K562 (cell line): ENCODE measurements around the gene HCN3. TPM values are rescaled to one million over a fixed set of nuclear protein-coding genes. Genes with fewer than 3 reads are reported as not detected.
"Not testable (repeated sequence)": the region's sequence is repeated elsewhere in the genome, so short reads cannot be mapped to it uniquely, and the experiment has no call there.

Experiments used
- ATAC-seq: fragments of 200-7000 bp; cut with Tn5 transposase; 3 replicates; pipeline ENCODE4 v1.9.1; 2020; ENCODE audit warnings: moderate library complexity
- BruUV-seq: library from RNA; stranded (reverse); fragments of 400-500 nt; replicated peaks from 2 replicates; lab custom pipeline; 2021; lab: Mats Ljungman, UMichigan
- CTCF ChIA-PET: fragments of 300-600 bp; formaldehyde crosslinking; extraction: SDS; loops from one replicate; lab custom pipeline; 2021; ENCODE audit warnings: low intra/inter-chr PET ratio; lab: Yijun Ruan, JAX
- POLR2A ChIA-PET: fragments of 300-600, 350-650 bp; sonication (Branson Sonifier 250); formaldehyde crosslinking; extraction: SDS; loops from one replicate; lab custom pipeline; 2021; ENCODE audit warnings: antibody characterized with exemption, inconsistent platforms; lab: Yijun Ruan, JAX
- DNase-seq, 4 experiments: peaks; one replicate each; pipeline versions ENCODE4 v3.0.0 to v3.0.0-alpha.2; 2011 to 2018; ENCODE audit warnings: low spot score in 3 of 4, mixed read lengths in 3 of 4; ENCODE audit errors: extremely low read depth in 1 of 4
- FAIRE-seq: peaks from 2 replicates; lab custom pipeline; 2011; peaks lifted over from hg19 to GRCh38; lab: Jason Lieb, UNC
- H2AFZ ChIP-seq: 2 replicates; pipeline ENCODE4 v1.6.0; 2011; ENCODE audit warnings: low read depth, low read length, control low read depth, inconsistent platforms
- H3K27ac ChIP-seq: fragments of 200-600 bp; 3 replicates; pipeline ENCODE4 v1.8.0; 2011; ENCODE audit warnings: low read depth, mild to moderate bottlenecking, control low read depth, inconsistent platforms, low read length, moderate library complexity, mixed read lengths; ENCODE audit errors: extremely low read depth
- H3K27me3 ChIP-seq, 2 experiments: fragments of 300-600 bp in 1 of 2; 2 replicates in 1 of 2; 3 replicates in 1 of 2; pipeline versions ENCODE4 v1.6.0 to v1.8.0; 2011; ENCODE audit warnings: inconsistent platforms in 2 of 2, low read length in 2 of 2, mild to moderate bottlenecking in 1 of 2, mixed read lengths in 1 of 2, moderate library complexity in 1 of 2; ENCODE audit not compliant: control insufficient read depth in 2 of 2, insufficient read depth in 2 of 2
- H3K36me3 ChIP-seq: fragments of 300-600 bp; 3 replicates; pipeline ENCODE4 v1.8.0; 2011; ENCODE audit warnings: mild to moderate bottlenecking, low read length, inconsistent platforms; ENCODE audit not compliant: control insufficient read depth, insufficient read depth
- H3K4me1 ChIP-seq, 2 experiments: fragments of 200-600 bp in 1 of 2; replicated peaks in 1 of 2; 2 replicates in 1 of 2; 3 replicates in 1 of 2; pipeline versions ENCODE4 v1.5.1 to v1.8.0; 2011; ENCODE audit warnings: inconsistent platforms in 2 of 2, low read length in 2 of 2, mild to moderate bottlenecking in 1 of 2, mixed read lengths in 1 of 2, moderate library complexity in 1 of 2; ENCODE audit not compliant: control insufficient read depth in 2 of 2, insufficient read depth in 2 of 2
- H3K4me2 ChIP-seq: 2 replicates; pipeline ENCODE4 v1.6.1; 2011; ENCODE audit warnings: low read length, control low read depth, inconsistent platforms, mixed read lengths; ENCODE audit not compliant: insufficient read depth
- H3K4me3 ChIP-seq: fragments of 200-600 bp; sonication (generic), shearing (Covaris generic); 2 replicates; pipeline ENCODE4 v1.5.1; 2016; ENCODE audit warnings: control low read depth, inconsistent platforms
- H3K79me2 ChIP-seq: fragments of 200-600 bp; 3 replicates; pipeline ENCODE4 v1.8.0; 2011; ENCODE audit warnings: low read length, inconsistent platforms; ENCODE audit not compliant: control insufficient read depth, insufficient read depth
- H3K9ac ChIP-seq, 2 experiments: 2 replicates each; pipeline versions ENCODE4 v1.6.0 to v1.6.1; 2011; ENCODE audit warnings: low read depth in 2 of 2, low read length in 2 of 2, control low read depth in 1 of 2, inconsistent platforms in 1 of 2, mild to moderate bottlenecking in 1 of 2, mixed read lengths in 1 of 2; ENCODE audit not compliant: insufficient read depth in 1 of 2
- H3K9me1 ChIP-seq: one replicate; pipeline ENCODE4 v1.6.0; 2011; ENCODE audit warnings: inconsistent platforms, mild to moderate bottlenecking, low read length, moderate library complexity; ENCODE audit not compliant: control insufficient read depth, insufficient read depth
- H3K9me3 ChIP-seq: replicated peaks from 2 replicates; pipeline ENCODE4 v1.5.1; 2011; ENCODE audit warnings: low read depth, low read length, inconsistent platforms; ENCODE audit not compliant: control insufficient read depth, insufficient read depth
- H4K20me1 ChIP-seq: replicated peaks from 2 replicates; pipeline ENCODE4 v1.6.1; 2011; ENCODE audit warnings: low read length, inconsistent platforms, mixed read lengths; ENCODE audit not compliant: control insufficient read depth, insufficient read depth
- CBFA2T3 ChIP-seq: fragments of 450-650 bp; IDR thresholded peaks from 2 replicates; pipeline ENCODE4 v1.6.1; 2017
- MTA2 ChIP-seq: fragments of 450-650 bp; IDR thresholded peaks from 2 replicates; pipeline ENCODE4 v1.6.1; 2016; ENCODE audit warnings: low read depth
- SPI1 ChIP-seq: IDR thresholded peaks from 2 replicates; pipeline ENCODE4 v1.6.1; 2011; ENCODE audit warnings: low read depth, low read length, control low read depth, borderline replicate concordance
- TCF3 ChIP-seq: sonication (generic); formaldehyde crosslinking; IDR thresholded peaks from 2 replicates; pipeline ENCODE4 v1.4.0; 2020; ENCODE audit warnings: mild to moderate bottlenecking, missing genetic modification reagents
- TEAD4 ChIP-seq, 2 experiments: sonication (generic) in 1 of 2; formaldehyde crosslinking in 1 of 2; IDR thresholded peaks; 2 replicates each; pipeline versions ENCODE4 v1.6.1 to v1.8.0; 2012 to 2022; ENCODE audit warnings: borderline replicate concordance in 1 of 2, inconsistent platforms in 1 of 2, low read length in 1 of 2, mild to moderate bottlenecking in 1 of 2, missing genetic modification reagents in 1 of 2
- ZC3H8 ChIP-seq: fragments of 450-650 bp; IDR thresholded peaks from 2 replicates; pipeline ENCODE4 v1.6.1; 2017
- ZNF263 ChIP-seq: sonication (generic); formaldehyde crosslinking; IDR thresholded peaks from 2 replicates; pipeline ENCODE4 v1.8.0; 2022; ENCODE audit warnings: mild to moderate bottlenecking, missing genetic modification reagents, borderline replicate concordance
- WGBS: fragments of 100-300 bp; shearing (Covaris generic); methylation state at CpG from one replicate; pipeline ENCODE4 v1.1.6; 2016; ENCODE audit warnings: low coverage, mixed read lengths; ENCODE audit not compliant: insufficient coverage; ENCODE audit errors: missing lambda C conversion rate; 5-methylcytosine and 5-hydroxymethylcytosine counted together
- in situ Hi-C: fragments of 300-500 bp; cut with MboI; formaldehyde crosslinking; loops from 4 replicates; pipeline ENCODE4 v1.15.0; 2018; ENCODE audit warnings: inconsistent platforms, mixed read lengths
- intact Hi-C: fragments of 100-400 bp; cut with micrococcal nuclease; formaldehyde crosslinking; loops from 2 replicates; pipeline ENCODE4 v1.14.2; 2022
- polyA plus RNA-seq, 8 experiments: library from polyadenylated mRNA; depleted of rRNA in 4 of 8; stranded (reverse) in 5 of 8; unstranded in 3 of 8; fragments of >200 nt; fragmentation: Nextera tagmentation in 2 of 8; fragmentation: Illumina TruSeq in 1 of 8; extraction: Ambion mirVana in 2 of 8; extraction: Trizol in 1 of 8; gene quantifications; 2 replicates each; pipeline versions ENCODE4 v1.2.1 to v1.2.3, GENCODE V29; 2011 to 2014; ENCODE audit warnings: inconsistent platforms in 1 of 8, missing spikeins in 1 of 8
- total RNA-seq, 7 experiments: library from RNA; depleted of rRNA in 6 of 7; stranded (reverse); fragments of >200 nt in 6 of 7; fragmentation: Illumina TruSeq in 2 of 7; extraction: Trizol in 2 of 7; gene quantifications; 2 replicates each; pipeline versions ENCODE4 v1.2.1 to v1.2.3, GENCODE V29; 2011 to 2021; ENCODE audit warnings: low replicate concordance in 1 of 7
- TF ChIP-seq, protein P1 (sequence below): fragments of 450-650 bp; IDR thresholded peaks from 2 replicates; pipeline ENCODE4 v1.6.1; 2017; ENCODE audit warnings: antibody characterized with exemption, mild to moderate bottlenecking
- TF ChIP-seq, protein P2 (sequence below): fragments of 450-650 bp; IDR thresholded peaks from 2 replicates; pipeline ENCODE4 v1.6.1; 2016

Gene HCN3
- total and polyA plus RNA-seq, 9 of the 15 experiments (the other 6 are each of a cell fraction or from before 2014, with no cell fraction given), result 0.91 to 9.7 (median 3.9) TPM

DNA sequence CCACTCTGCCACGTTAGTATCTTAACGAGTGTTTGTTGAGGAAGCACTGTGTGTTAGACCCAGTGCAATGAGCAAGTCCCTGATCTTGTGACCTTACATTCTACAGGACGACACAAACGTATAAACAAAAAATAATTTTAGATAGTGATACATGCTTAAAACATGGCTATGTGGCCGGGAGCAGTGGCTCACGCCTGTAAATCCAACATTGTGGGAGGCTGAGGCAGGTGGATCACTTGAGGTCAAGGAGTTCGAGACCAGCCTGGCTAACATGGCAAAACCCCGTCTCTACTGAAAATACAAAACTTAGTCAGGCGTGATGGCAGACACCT, 49.2 kb upstream of the HCN3 start (continued):
- TF ChIP-seq TEAD4 (IDR thresholded peaks at IDR 0.05; ENCODE audit: low read length) (no peak), TEAD4 (CRISPR knock-in tag; IDR thresholded peaks at IDR 0.05; ENCODE audit: borderline replicate concordance) (no peak), ZC3H8 (no peak)
- TF ChIP-seq, protein P1, sequence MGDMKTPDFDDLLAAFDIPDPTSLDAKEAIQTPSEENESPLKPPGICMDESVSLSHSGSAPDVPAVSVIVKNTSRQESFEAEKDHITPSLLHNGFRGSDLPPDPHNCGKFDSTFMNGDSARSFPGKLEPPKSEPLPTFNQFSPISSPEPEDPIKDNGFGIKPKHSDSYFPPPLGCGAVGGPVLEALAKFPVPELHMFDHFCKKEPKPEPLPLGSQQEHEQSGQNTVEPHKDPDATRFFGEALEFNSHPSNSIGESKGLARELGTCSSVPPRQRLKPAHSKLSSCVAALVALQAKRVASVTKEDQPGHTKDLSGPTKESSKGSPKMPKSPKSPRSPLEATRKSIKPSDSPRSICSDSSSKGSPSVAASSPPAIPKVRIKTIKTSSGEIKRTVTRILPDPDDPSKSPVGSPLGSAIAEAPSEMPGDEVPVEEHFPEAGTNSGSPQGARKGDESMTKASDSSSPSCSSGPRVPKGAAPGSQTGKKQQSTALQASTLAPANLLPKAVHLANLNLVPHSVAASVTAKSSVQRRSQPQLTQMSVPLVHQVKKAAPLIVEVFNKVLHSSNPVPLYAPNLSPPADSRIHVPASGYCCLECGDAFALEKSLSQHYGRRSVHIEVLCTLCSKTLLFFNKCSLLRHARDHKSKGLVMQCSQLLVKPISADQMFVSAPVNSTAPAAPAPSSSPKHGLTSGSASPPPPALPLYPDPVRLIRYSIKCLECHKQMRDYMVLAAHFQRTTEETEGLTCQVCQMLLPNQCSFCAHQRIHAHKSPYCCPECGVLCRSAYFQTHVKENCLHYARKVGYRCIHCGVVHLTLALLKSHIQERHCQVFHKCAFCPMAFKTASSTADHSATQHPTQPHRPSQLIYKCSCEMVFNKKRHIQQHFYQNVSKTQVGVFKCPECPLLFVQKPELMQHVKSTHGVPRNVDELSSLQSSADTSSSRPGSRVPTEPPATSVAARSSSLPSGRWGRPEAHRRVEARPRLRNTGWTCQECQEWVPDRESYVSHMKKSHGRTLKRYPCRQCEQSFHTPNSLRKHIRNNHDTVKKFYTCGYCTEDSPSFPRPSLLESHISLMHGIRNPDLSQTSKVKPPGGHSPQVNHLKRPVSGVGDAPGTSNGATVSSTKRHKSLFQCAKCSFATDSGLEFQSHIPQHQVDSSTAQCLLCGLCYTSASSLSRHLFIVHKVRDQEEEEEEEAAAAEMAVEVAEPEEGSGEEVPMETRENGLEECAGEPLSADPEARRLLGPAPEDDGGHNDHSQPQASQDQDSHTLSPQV, result 0 out of 2 replicates have a peak, but pooled peaks have one; percentile 55

DNA sequence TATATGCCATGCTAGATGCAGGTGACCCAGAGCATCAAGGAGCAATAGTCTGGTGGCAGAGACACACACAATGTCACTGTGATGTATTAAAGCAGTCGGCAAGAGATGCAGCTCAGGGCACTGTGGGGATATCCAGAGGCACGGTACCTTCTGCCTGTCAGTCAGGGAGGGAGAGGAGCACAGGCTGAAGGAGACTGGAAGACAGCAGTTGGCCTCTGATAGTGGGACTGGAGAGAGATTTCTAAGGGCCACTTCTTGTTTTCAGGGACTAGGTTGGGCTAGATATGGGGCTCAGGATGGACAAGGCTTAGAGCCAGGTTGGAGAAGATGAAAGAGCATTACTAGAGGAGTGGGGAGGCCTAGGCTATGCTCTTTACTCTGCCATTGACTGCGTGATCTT, 46.0 kb upstream of the HCN3 start:
- CTCF ChIA-PET, H3K9me1 ChIP-seq, H3K27me3 ChIP-seq, DNase-seq, BruUV-seq, ATAC-seq, H3K9ac ChIP-seq, H3K36me3 ChIP-seq, H4K20me1 ChIP-seq, in situ Hi-C loops, H3K4me3 ChIP-seq, H3K9me3 ChIP-seq, intact Hi-C loops, H3K4me2 ChIP-seq, H3K27ac ChIP-seq, H2AFZ ChIP-seq: not testable (repeated sequence)
- POLR2A ChIA-PET, result interaction anchor here (0.5 to 0.6 kb wide), 2 partner anchors 13 to 39 kb away, joined by 3 to 5 read pairs; no protein-coding TSS in a partner anchor
- H3K79me2 ChIP-seq, result peaks cover 12% of the 10 kb centered on the region
- 6% methylated on average over 3 of the region's 3 CpGs for WGBS
- TF ChIP-seq MTA2 (0 out of 2 replicates have a peak, but pooled peaks have one; percentile 24), SPI1 (peak; percentile 50; the same call in 1 of the 2 replicates), ZNF263 (peak; percentile 42; the same call in 1 of the 2 replicates), CBFA2T3 (peak; percentile 61), TCF3 (CRISPR knock-in tag) (peak; percentile 55)
- TF ChIP-seq, protein P2, sequence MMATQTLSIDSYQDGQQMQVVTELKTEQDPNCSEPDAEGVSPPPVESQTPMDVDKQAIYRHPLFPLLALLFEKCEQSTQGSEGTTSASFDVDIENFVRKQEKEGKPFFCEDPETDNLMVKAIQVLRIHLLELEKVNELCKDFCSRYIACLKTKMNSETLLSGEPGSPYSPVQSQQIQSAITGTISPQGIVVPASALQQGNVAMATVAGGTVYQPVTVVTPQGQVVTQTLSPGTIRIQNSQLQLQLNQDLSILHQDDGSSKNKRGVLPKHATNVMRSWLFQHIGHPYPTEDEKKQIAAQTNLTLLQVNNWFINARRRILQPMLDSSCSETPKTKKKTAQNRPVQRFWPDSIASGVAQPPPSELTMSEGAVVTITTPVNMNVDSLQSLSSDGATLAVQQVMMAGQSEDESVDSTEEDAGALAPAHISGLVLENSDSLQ, result peak; percentile 86
- H3K4me1 ChIP-seq, result peaks cover 8 to 18% of the 10 kb centered on the region in 2 experiments; a peak in 4 of 5 replicates
- FAIRE-seq, result peak; percentile 63
